MCF 10A (cell line): ENCODE results near the gene CYFIP2. TPM values are rescaled to one million over a fixed set of nuclear protein-coding genes. Genes with fewer than 3 reads are reported as not detected.

Experiments used
- BruUV-seq: library from RNA; stranded (reverse); fragments of 400-500 nt; replicated peaks from 2 replicates; lab custom pipeline; 2021; lab: Mats Ljungman, UMichigan
- CTCF ChIA-PET: fragments of 300-600 bp; sonication (Branson Sonifier 250); formaldehyde crosslinking; extraction: SDS; loops from one replicate; lab custom pipeline; 2021; ENCODE audit warnings: antibody characterized with exemption, inconsistent platforms; lab: Yijun Ruan, JAX
- POLR2A ChIA-PET: fragments of 300-600, 350-650 bp; sonication (Branson Sonifier 250); formaldehyde crosslinking; extraction: SDS; loops from one replicate; lab custom pipeline; 2020; ENCODE audit warnings: antibody characterized with exemption, inconsistent platforms; lab: Yijun Ruan, JAX
- DNase-seq: peaks from one replicate; pipeline ENCODE4 v3.0.0-alpha.2; 2018; ENCODE audit not compliant: unreplicated experiment
- H3K27ac Mint-ChIP-seq: one replicate; pipeline ENCODE4 v1.8.0; 2022; ENCODE audit warnings: mild to moderate bottlenecking, low read depth, mixed read lengths; ENCODE audit not compliant: unreplicated experiment
- H3K27me3 Mint-ChIP-seq: one replicate; pipeline ENCODE4 v1.8.0; 2022; ENCODE audit warnings: mixed read lengths; ENCODE audit not compliant: insufficient read depth, unreplicated experiment
- H3K36me3 Mint-ChIP-seq: one replicate; pipeline ENCODE4 v1.8.0; 2022; ENCODE audit warnings: mild to moderate bottlenecking, moderate library complexity, mixed read lengths; ENCODE audit not compliant: insufficient read depth, unreplicated experiment
- H3K4me1 Mint-ChIP-seq: one replicate; pipeline ENCODE4 v1.8.0; 2022; ENCODE audit warnings: mixed read lengths; ENCODE audit not compliant: insufficient read depth, unreplicated experiment
- H3K4me3 Mint-ChIP-seq: one replicate; pipeline ENCODE4 v1.8.0; 2022; ENCODE audit warnings: mild to moderate bottlenecking, moderate library complexity, mixed read lengths; ENCODE audit not compliant: unreplicated experiment
- H3K9me3 Mint-ChIP-seq: one replicate; pipeline ENCODE4 v1.8.0; 2022; ENCODE audit warnings: mixed read lengths; ENCODE audit not compliant: unreplicated experiment
- CTCF ChIP-seq: fragments of 200-600 bp; IDR thresholded peaks from one replicate; pipeline ENCODE4 v1.8.0; 2022; ENCODE audit warnings: antibody characterized with exemption, mild to moderate bottlenecking; ENCODE audit not compliant: unreplicated experiment
- intact Hi-C: fragments of 100-400 bp; cut with micrococcal nuclease; formaldehyde crosslinking; loops from 2 replicates; pipeline ENCODE4 v1.14.1; 2022
- total RNA-seq: library from RNA; stranded (reverse); gene quantifications from 2 replicates; pipeline ENCODE4 v1.2.3, GENCODE V29; 2022

The CYFIP2 gene
- total RNA-seq, 1 experiment from 2014 or later, result 50.8 TPM

DNA sequence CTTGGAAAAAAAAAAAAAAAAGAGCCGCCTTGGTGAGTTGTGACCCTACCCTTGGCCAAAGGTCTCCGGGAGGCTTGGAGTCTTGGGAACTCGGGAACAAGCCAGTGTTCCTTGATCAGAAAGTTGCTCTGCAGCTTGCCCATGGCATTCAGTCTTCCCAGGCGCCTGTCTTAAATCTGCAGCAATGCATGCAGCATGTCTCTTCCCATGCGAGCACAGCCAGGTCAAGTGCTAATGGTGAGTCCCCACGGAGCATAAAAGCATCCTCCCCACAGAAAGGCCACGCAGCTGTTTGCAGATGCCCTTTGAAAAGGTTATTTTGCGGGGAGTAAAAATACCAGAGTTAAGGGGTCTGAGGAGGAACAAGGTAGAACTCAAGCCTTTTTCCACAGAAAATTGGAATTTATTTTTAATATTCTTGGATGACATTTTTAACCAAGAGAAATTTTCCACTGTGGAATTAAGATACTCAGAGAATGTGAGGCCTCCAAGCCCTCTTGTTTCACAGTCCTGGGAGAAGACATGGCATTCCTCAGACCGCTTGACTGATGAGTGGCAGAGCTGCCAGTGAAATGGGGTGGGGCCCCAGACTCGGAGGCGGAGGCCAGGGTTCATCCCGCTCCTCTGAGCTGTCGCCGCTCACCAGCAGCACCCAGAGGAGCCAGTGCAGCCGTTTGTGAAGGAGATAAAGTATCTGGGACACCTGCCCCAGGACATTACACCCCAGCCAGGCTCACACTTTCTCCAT is 81.6 kb downstream of the CYFIP2 start:
- no peak for DNase-seq
- intact Hi-C loops, result no loop called here
- POLR2A ChIA-PET, result interaction anchor here (0.7 kb wide), 2 partner anchors 25 to 130 kb away, joined by 3 read pairs; no protein-coding TSS in a partner anchor
- Mint-ChIP-seq H3K27me3 (no peaks in the 10 kb centered on the region), H3K4me1 (no peaks in the 10 kb centered on the region), H3K27ac (no peak overlapping the region), H3K4me3 (no peak overlapping the region), H3K9me3 (no peaks in the 10 kb centered on the region), H3K36me3 (peaks cover 6% of the 10 kb centered on the region)
- BruUV-seq, result no TSS peak
- no peak for TF ChIP-seq CTCF
- CTCF ChIA-PET, result interaction anchor here (0.5 to 8.6 kb wide), 6 partner anchors 8 to 371 kb away, joined by 4 to 84 read pairs (median 10); no protein-coding TSS in a partner anchor

DNA sequence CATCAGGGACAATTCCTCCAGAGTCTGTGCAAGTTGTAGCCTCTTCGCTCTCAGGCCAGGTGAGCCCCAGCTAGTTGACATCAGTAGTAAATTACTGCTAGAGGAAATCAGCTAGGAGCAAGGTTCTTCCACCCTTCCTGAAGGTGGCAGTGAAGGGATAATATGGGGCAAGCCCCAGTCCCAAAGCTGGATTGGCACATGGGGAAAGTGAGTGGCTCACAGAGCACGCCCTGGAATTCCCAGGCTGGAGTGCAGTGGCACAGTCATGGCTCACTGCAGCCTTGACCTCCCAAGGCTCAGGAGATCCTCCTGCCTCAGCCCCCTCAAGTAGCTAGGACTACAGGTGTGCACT is 82.1 kb downstream of the CYFIP2 start:
- no peak overlapping the region for H3K27ac Mint-ChIP-seq
- H3K36me3 Mint-ChIP-seq, result peaks cover 10% of the 10 kb centered on the region
- intact Hi-C loops, result no loop called here
- H3K4me1 Mint-ChIP-seq, result no peaks in the 10 kb centered on the region
- H3K27me3 Mint-ChIP-seq, result no peaks in the 10 kb centered on the region
- ChIA-PET POLR2A (interaction anchor here (0.7 kb wide), 2 partner anchors 25 to 129 kb away, joined by 3 read pairs; no protein-coding TSS in a partner anchor), CTCF (interaction anchor here (0.6 to 8.6 kb wide), 5 partner anchors 19 to 371 kb away, joined by 3 to 84 read pairs (median 15); no protein-coding TSS in a partner anchor)
- H3K9me3 Mint-ChIP-seq, result no peaks in the 10 kb centered on the region
- peak; percentile 43 for DNase-seq
- no peak for TF ChIP-seq CTCF
- BruUV-seq, result no TSS peak
- no peak overlapping the region for H3K4me3 Mint-ChIP-seq

DNA sequence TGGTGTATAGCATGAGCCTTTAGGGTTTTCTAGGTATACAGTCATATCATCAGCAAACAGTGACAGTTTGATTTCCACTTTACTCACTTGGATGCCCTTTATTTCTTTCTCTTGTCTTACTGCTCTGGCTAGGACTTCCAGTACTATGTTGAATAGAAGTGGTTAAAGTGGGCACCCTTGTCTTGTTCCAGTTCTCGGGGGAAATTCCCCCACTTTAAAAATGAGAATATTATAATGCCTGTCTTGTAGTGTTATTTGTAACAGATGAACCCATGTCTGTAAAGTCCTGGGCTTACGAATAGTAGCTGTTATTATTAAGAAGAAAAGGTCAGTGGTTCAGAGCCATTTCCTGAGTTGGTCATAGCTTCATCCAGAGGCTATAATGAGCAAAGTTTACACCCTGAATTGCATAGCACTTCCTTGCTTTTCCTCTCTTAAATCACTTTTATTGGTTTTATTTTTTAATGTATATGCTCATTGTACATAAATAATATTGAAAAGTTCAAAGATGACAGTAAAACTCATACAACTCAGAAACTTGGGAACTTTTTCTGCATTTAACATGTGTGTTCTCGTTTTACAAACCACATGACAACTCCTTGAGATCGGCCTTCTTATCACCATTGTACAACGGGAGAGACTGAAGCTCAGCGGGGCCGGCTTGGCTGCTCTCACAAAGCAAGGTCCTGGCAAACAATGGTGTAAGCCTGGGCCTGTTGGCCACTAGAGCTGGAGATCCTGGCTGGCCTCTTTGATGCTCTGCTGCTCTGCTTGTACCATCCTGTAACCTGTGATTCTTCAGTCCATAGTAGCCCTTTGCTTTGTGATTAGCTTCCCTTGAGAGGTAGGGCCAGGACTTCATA is 85.2 kb downstream of the CYFIP2 start:
- Mint-ChIP-seq H3K27me3 (no peaks in the 10 kb centered on the region), H3K36me3 (peaks cover 10% of the 10 kb centered on the region), H3K27ac (no peak overlapping the region), H3K4me1 (no peaks in the 10 kb centered on the region), H3K4me3 (no peak overlapping the region), H3K9me3 (no peaks in the 10 kb centered on the region)
- TF ChIP-seq CTCF, result no peak
- DNase-seq, result no peak
- intact Hi-C loops, result no loop called here
- ChIA-PET CTCF (interaction anchor here (0.6 to 5.5 kb wide), 8 partner anchors 8 to 1782 kb away, joined by 3 to 54 read pairs (median 4); no protein-coding TSS in a partner anchor), POLR2A (interaction anchor here (1.2 kb wide), 1 partner anchor 12 kb away, joined by 3 read pairs; no protein-coding TSS in a partner anchor)
- BruUV-seq, result no TSS peak

DNA sequence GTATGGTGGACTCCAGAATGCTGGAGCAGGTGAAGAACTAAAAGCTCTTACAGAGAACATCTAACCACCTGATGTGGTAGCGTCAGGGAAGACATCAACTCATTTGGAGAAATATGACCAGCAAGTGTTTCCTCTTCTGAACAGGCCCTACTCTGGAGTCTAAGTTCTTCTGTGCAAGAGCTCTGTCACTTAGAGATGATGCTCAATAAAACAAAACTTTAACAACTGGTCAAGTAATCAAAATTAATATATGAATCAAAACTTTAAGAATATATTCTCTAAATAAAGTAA is 85.8 kb downstream of the CYFIP2 start:
- intact Hi-C loops, result no loop called here
- no TSS peak for BruUV-seq

More for the DNA sequence above, 85.8 kb downstream of the CYFIP2 start:
- Mint-ChIP-seq H3K9me3 (no peaks in the 10 kb centered on the region), H3K27ac (no peak overlapping the region), H3K27me3 (no peaks in the 10 kb centered on the region), H3K36me3 (peaks cover 10% of the 10 kb centered on the region), H3K4me3 (no peak overlapping the region), H3K4me1 (no peaks in the 10 kb centered on the region)
- no peak for TF ChIP-seq CTCF
- no peak for DNase-seq
- ChIA-PET POLR2A (interaction anchor here (1.2 kb wide), 1 partner anchor 12 kb away, joined by 3 read pairs; no protein-coding TSS in a partner anchor), CTCF (interaction anchor here (0.6 to 5.5 kb wide), 7 partner anchors 9 to 1781 kb away, joined by 3 to 54 read pairs (median 4); no protein-coding TSS in a partner anchor)
